K562 (cell line): Measurements from ENCODE around the gene IQCK.

Experiments
- CC2D1A ChIP-seq: fragments of 450-650 bp; IDR thresholded peaks from 2 replicates; pipeline ENCODE4 v1.6.1; 2017; ENCODE audit warnings: mild to moderate bottlenecking
- DDX20 ChIP-seq: fragments of 450-650 bp; IDR thresholded peaks from 2 replicates; pipeline ENCODE4 v1.6.1; 2016; ENCODE audit warnings: missing genetic modification characterization, low read depth, mild to moderate bottlenecking, missing compliant biosample characterization, moderate library complexity
- ELF4 ChIP-seq: fragments of 450-650 bp; formaldehyde crosslinking; IDR thresholded peaks from 2 replicates; pipeline ENCODE4 v1.4.0; 2022; ENCODE audit warnings: missing genetic modification characterization
- PTTG1 ChIP-seq: fragments of 450-650 bp; IDR thresholded peaks from 2 replicates; pipeline ENCODE4 v1.6.1; 2016; ENCODE audit warnings: low read depth, mild to moderate bottlenecking, missing genetic modification characterization, missing compliant biosample characterization
- RBBP5 ChIP-seq: fragments of 200-600 bp; sonication (generic); IDR thresholded peaks from 2 replicates; pipeline ENCODE4 v1.6.1; 2012; ENCODE audit warnings: borderline replicate concordance, mild to moderate bottlenecking, low read length, control low read depth, inconsistent platforms; ENCODE audit not compliant: insufficient read depth, poor library complexity, severe bottlenecking
- SMAD3 ChIP-seq: fragments of 450-650 bp; formaldehyde crosslinking; conservative IDR thresholded peaks from 2 replicates; pipeline ENCODE4 v1.4.0; 2020; ENCODE audit warnings: mild to moderate bottlenecking
- SMC3 ChIP-seq: conservative IDR thresholded peaks from 2 replicates; pipeline ENCODE4 v1.6.1; 2011; ENCODE audit warnings: low read depth, low read length, improper control_type of control experiment; ENCODE audit not compliant: insufficient read depth
- TF ChIP-seq, protein P1 (sequence below): sonication (generic); formaldehyde crosslinking; IDR thresholded peaks from 2 replicates; pipeline ENCODE4 v1.8.1; 2023; ENCODE audit warnings: mild to moderate bottlenecking, missing genetic modification reagents
- TF ChIP-seq, protein P2 (sequence below): fragments of 250-450 bp; sonication (Bioruptor Pico); IDR thresholded peaks from 2 replicates; pipeline ENCODE4 v1.5.0; 2021; ENCODE audit warnings: mild to moderate bottlenecking, moderate library complexity

DNA sequence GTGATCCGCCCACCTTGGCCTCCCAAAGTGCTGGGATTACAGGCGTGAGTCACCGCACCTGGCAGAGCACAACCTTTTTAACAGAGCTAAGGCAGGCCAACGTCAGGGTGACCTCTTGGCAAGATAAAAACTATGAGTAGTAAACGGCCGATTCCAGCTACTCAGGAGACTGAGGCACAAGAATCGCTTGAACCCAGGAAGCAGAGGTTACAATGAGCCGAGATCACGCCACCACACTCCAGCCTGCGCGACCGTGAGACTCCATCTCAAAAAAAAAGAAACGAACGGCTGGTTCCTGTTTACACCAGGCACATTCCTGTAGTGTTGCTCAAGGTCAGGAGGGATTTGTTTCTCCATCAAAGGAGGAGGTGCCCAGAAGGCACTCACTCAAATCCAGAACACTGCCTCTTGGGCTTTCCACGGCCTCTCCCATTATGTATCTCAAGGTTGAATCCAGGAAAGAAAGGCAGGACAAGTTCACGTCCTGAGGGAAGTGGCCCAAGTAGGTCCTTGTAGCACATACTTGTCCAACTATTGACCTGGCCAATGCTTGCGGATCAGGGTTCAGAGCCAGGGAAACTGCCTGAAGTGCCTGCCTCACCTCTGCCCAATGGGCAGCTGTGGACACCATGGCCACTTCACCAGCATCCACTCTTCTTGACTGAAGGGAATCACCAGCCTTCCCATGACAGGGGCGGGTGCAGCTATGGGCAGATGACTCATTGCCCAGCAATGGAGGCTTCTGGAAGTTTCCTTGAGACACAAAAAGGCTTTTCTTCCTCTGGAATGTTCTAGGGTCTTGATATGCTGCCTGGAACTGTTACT, 13.5 kb upstream of the IQCK start:
- no peak for TF ChIP-seq DDX20 (tag)
- no peak for TF ChIP-seq PTTG1 (tag)
- TF ChIP-seq SMC3 = no peak
- TF ChIP-seq, protein P1, sequence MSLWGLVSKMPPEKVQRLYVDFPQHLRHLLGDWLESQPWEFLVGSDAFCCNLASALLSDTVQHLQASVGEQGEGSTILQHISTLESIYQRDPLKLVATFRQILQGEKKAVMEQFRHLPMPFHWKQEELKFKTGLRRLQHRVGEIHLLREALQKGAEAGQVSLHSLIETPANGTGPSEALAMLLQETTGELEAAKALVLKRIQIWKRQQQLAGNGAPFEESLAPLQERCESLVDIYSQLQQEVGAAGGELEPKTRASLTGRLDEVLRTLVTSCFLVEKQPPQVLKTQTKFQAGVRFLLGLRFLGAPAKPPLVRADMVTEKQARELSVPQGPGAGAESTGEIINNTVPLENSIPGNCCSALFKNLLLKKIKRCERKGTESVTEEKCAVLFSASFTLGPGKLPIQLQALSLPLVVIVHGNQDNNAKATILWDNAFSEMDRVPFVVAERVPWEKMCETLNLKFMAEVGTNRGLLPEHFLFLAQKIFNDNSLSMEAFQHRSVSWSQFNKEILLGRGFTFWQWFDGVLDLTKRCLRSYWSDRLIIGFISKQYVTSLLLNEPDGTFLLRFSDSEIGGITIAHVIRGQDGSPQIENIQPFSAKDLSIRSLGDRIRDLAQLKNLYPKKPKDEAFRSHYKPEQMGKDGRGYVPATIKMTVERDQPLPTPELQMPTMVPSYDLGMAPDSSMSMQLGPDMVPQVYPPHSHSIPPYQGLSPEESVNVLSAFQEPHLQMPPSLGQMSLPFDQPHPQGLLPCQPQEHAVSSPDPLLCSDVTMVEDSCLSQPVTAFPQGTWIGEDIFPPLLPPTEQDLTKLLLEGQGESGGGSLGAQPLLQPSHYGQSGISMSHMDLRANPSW = no peak
- TF ChIP-seq RBBP5 = no peak
- no peak for TF ChIP-seq ELF4 (CRISPR knock-in tag)
- TF ChIP-seq, protein P2, sequence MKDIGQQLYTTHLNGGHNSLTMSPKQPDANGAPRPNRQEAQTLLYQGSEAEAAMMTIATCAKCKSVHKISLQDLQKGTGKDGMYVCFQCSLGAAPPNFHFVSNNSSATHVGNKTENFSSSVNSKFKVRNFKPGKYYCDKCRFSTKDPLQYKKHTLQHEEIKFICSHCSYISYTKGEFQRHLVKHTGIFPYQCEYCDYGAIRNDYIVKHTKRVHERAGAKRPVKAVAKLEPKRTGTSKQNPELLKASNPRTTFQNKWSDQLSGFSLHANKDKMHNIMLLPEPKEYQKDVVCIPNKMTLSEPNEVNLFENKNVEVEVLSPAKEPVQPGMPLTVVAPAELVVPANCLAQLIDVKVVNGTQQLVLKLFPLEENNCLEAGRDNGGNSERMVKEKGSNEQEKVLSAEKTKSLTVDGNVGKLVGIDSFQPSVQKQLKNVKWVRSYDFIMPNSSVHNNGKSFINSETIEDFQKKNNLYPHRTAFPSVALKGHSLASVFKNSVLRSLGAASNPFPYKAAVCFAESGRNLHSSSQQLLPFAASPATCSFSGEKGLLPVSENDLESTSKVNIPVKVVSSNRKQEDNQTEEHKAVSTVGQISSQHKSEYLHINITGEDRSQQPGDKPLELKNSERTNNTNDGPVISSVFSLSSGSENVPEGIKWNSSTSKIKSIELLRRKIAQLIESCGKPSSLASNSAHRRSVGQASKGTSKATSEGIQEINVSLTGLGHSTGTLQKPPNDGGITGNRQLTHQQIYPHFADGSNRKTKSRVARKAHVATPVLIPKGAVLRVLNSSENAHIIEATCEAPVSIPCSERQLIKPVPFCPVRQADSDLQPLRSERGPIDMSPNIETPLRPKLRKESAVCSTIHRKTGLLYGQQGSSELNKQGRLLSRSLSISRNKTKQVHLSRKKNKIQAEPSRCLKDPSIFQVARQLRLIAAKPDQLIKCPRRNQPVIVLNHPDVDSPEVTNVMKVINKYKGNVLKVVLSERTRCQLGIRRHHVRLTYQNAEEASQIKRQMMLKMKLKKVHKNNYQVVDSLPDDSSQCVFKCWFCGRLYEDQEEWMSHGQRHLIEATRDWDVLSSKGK (CRISPR knock-in tag) = no peak
- no peak for TF ChIP-seq CC2D1A
- TF ChIP-seq SMAD3 (CRISPR knock-in tag) = no peak
